Measurements from ENCODE around the gene GSE1.
A peak's percentile ranks its signal among the peaks of the same experiment; 100 is the strongest.

Gene GSE1

GRCh38 chr16:85628265-85628556 is 15.1 kb downstream of the GSE1 start:
- Histone ChIP-seq H3K27ac (peak overlapping the region; percentile 72), H4K20me1 (peaks cover 100% of the 10 kb centered on the region), H3K4me2 (peak overlapping the region; percentile 99), H3K9ac (peak overlapping the region; percentile 60), H3K4me1 (peaks cover 92% of the 10 kb centered on the region), H3K9me3 (peaks cover 14% of the 10 kb centered on the region), H3K4me3 (peak overlapping the region; percentile 40), H3K27me3 (no peaks in the 10 kb centered on the region), H3K36me3 (peaks cover 67% of the 10 kb centered on the region)
- no peak for TF ChIP-seq Cebpa-rat (IDR thresholded peaks at IDR 0.05)

- peaks cover 100% of the 10 kb centered on the region for H4K20me1 ChIP-seq
- H3K9me3 ChIP-seq: peaks cover 14% of the 10 kb centered on the region
- H3K4me2 ChIP-seq: peak overlapping the region; percentile 99
- no peak overlapping the region for H3K4me3 ChIP-seq
- peaks cover 92% of the 10 kb centered on the region for H3K4me1 ChIP-seq
- H3K36me3 ChIP-seq: peaks cover 67% of the 10 kb centered on the region
- peak overlapping the region; percentile 72 for H3K27ac ChIP-seq
- H3K27me3 ChIP-seq: no peaks in the 10 kb centered on the region
- no peak for TF ChIP-seq Cebpa-rat (IDR thresholded peaks at IDR 0.05)
- no peak overlapping the region for H3K9ac ChIP-seq
Measured at GRCh38 chr16:85628645-85629044, 15.5 kb downstream of the GSE1 start.

GRCh38 chr16:85629326-85629725 is 16.2 kb downstream of the GSE1 start:
- Histone ChIP-seq H3K27me3 (no peaks in the 10 kb centered on the region), H3K27ac (0 out of 2 replicates have a peak overlapping the region, but pooled peaks have one; percentile 3), H3K9me3 (peaks cover 14% of the 10 kb centered on the region), H3K4me2 (peak overlapping the region; percentile 99), H3K4me3 (no peak overlapping the region), H4K20me1 (peaks cover 100% of the 10 kb centered on the region), H3K4me1 (peaks cover 91% of the 10 kb centered on the region), H3K9ac (no peak overlapping the region), H3K36me3 (peaks cover 67% of the 10 kb centered on the region)
- TF ChIP-seq Cebpa-rat (IDR thresholded peaks at IDR 0.05): no peak

- Histone ChIP-seq H3K27ac (no peak overlapping the region), H3K9me3 (peaks cover 14% of the 10 kb centered on the region), H3K4me3 (no peak overlapping the region; the same call in 1 of the 2 replicates), H3K36me3 (peaks cover 67% of the 10 kb centered on the region), H4K20me1 (peaks cover 100% of the 10 kb centered on the region), H3K4me1 (peaks cover 91% of the 10 kb centered on the region), H3K4me2 (peak overlapping the region; percentile 3; the same call in 1 of the 2 replicates), H3K9ac (no peak overlapping the region), H3K27me3 (no peaks in the 10 kb centered on the region)
- no peak for TF ChIP-seq Cebpa-rat (IDR thresholded peaks at IDR 0.05)
Measured at GRCh38 chr16:85629853-85630252, 16.7 kb downstream of the GSE1 start.

- TF ChIP-seq Cebpa-rat (IDR thresholded peaks at IDR 0.05): no peak
- Histone ChIP-seq H4K20me1 (peaks cover 100% of the 10 kb centered on the region), H3K36me3 (peaks cover 72% of the 10 kb centered on the region), H3K4me3 (no peak overlapping the region), H3K9ac (no peak overlapping the region), H3K9me3 (peaks cover 14% of the 10 kb centered on the region), H3K4me1 (peaks cover 91% of the 10 kb centered on the region), H3K27me3 (no peaks in the 10 kb centered on the region), H3K27ac (peak overlapping the region; percentile 20; the same call in 1 of the 2 replicates), H3K4me2 (peak overlapping the region; percentile 48)
Measured at GRCh38 chr16:85631230-85631629, 18.1 kb downstream of the GSE1 start.

GRCh38 chr16:85631802-85632393 is 18.8 kb downstream of the GSE1 start:
- no peak for TF ChIP-seq Cebpa-rat (IDR thresholded peaks at IDR 0.05)
- H3K4me1 ChIP-seq: peaks cover 91% of the 10 kb centered on the region
- H3K9me3 ChIP-seq: peaks cover 14% of the 10 kb centered on the region
- H3K4me3 ChIP-seq: no peak overlapping the region
- peaks cover 100% of the 10 kb centered on the region for H4K20me1 ChIP-seq
- peak overlapping the region; percentile 48 for H3K4me2 ChIP-seq
- no peaks in the 10 kb centered on the region for H3K27me3 ChIP-seq
- H3K36me3 ChIP-seq: peaks cover 78% of the 10 kb centered on the region
- peak overlapping the region; percentile 20 for H3K27ac ChIP-seq
- H3K9ac ChIP-seq: peak overlapping the region; percentile 55; the same call in 1 of the 2 replicates

GRCh38 chr16:85632709-85633437 is 19.8 kb downstream of the GSE1 start:
- H3K4me1 ChIP-seq: peaks cover 92% of the 10 kb centered on the region
- peaks cover 88% of the 10 kb centered on the region for H3K36me3 ChIP-seq
- H3K9me3 ChIP-seq: peaks cover 14% of the 10 kb centered on the region
- peak overlapping the region; percentile 55; the same call in 1 of the 2 replicates for H3K9ac ChIP-seq
- no peak for TF ChIP-seq Cebpa-rat (IDR thresholded peaks at IDR 0.05)
- no peak overlapping the region for H3K4me3 ChIP-seq
- peaks cover 100% of the 10 kb centered on the region for H4K20me1 ChIP-seq
- H3K27me3 ChIP-seq: no peaks in the 10 kb centered on the region
- H3K4me2 ChIP-seq: peak overlapping the region; percentile 48; the same call in 1 of the 2 replicates
- H3K27ac ChIP-seq: no peak overlapping the region; the same call in 1 of the 2 replicates

- Histone ChIP-seq H3K4me3 (no peak overlapping the region), H3K9ac (no peak overlapping the region), H3K27me3 (no peaks in the 10 kb centered on the region), H3K36me3 (peaks cover 91% of the 10 kb centered on the region), H4K20me1 (peaks cover 100% of the 10 kb centered on the region), H3K27ac (no peak overlapping the region), H3K4me1 (peaks cover 92% of the 10 kb centered on the region), H3K9me3 (peaks cover 14% of the 10 kb centered on the region), H3K4me2 (no peak overlapping the region)
- no peak for TF ChIP-seq Cebpa-rat (IDR thresholded peaks at IDR 0.05)
Measured at GRCh38 chr16:85633438-85633743, 20.3 kb downstream of the GSE1 start.

- H3K4me3 ChIP-seq: no peak overlapping the region
- no peak overlapping the region for H3K27ac ChIP-seq
- no peak for TF ChIP-seq Cebpa-rat (IDR thresholded peaks at IDR 0.05)
- no peak overlapping the region for H3K9ac ChIP-seq
- peaks cover 91% of the 10 kb centered on the region for H3K4me1 ChIP-seq
- H3K4me2 ChIP-seq: no peak overlapping the region
- H3K36me3 ChIP-seq: peaks cover 89% of the 10 kb centered on the region
- peaks cover 100% of the 10 kb centered on the region for H4K20me1 ChIP-seq
- H3K9me3 ChIP-seq: peaks cover 13% of the 10 kb centered on the region
- H3K27me3 ChIP-seq: no peaks in the 10 kb centered on the region
Measured at GRCh38 chr16:85633888-85634287, 20.8 kb downstream of the GSE1 start.
